SW480 (cell line): ENCODE measurements around the gene NUMB.
"Not testable (repeated sequence)": the region's sequence is repeated elsewhere in the genome, so short reads cannot be mapped to it uniquely, and the experiment has no call there.

Experiments
- DNase-seq: peaks from one replicate; pipeline ENCODE4 v3.0.0-alpha.2; 2016; ENCODE audit warnings: low spot score

NUMB gene

DNA sequence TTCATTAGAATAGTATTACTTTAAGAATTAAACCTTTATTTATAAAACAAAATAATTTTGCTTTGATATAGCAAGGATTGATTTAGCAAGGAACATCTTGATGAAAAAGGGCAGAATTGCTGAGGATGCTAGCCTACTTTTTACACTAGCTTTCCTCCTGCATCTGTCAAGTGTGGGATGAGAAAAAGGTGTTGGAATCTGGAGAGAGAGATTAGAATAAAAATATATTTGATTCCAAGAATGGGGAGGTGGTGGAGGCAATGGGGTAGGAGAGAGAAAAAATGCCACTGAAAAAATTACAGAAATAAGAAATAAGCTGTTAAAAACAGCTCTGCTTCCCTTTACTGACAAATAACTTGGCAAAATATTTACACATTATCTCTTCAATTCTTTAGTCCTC, 98.9 kb downstream of the NUMB start:
- DNase-seq = no peak

DNA sequence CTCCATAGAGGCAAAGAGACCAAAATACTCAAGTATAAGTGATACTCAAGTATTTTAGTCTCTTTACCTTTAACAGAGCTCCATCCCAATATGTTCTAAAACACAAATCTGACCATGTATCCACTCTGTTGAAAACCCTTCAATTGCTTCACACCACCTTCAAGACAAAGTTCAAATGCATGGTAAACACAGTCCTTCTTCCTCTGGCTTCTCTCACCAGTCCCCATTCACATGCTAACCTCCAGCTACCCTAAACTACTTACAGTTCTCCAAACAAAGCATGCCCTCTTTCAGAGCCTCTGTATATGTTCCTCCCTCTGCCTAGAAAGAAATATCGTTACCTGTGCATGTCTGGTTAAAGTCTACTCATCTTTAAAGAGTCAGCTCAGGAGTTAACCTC, 100.2 kb downstream of the NUMB start:
- no peak for DNase-seq

DNA sequence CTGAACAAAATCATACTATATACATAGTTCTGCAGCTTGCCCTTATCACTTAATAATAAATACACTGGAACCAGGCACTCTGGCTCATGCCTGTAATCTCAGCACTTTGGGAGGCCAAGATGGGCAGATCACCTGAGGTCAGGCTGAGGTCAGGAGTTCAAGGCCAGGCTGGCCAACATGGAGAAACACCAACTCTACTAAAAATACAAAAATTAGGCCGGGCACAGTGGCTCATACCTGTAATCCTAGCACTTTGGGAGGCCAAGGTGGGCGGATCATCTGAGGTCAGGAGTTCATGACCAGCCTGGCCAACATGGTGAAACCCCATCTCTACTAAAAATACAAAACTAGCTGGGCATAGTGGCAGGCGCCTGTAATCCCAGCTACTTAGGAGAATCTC, 109.3 kb downstream of the NUMB start:
- DNase-seq = not testable (repeated sequence)

DNA sequence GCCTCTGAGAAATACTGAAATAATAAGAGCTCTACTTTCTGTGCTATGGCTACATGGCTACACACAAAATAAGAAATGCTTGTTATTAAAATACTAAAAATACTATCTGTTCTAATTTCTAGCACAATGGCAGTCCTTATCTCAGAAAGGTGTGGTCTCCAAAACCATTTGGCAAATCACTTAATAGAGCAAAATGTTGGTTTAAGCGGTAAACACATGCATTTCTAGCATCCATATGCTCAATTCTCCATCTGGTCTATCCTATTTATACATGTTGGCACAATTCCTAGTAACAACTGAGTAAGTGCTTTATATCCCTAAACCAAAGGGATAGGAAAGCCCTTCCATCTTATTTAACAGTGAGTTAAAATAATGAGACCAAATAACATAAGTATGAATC, 114.0 kb downstream of the NUMB start:
- no peak for DNase-seq

DNA sequence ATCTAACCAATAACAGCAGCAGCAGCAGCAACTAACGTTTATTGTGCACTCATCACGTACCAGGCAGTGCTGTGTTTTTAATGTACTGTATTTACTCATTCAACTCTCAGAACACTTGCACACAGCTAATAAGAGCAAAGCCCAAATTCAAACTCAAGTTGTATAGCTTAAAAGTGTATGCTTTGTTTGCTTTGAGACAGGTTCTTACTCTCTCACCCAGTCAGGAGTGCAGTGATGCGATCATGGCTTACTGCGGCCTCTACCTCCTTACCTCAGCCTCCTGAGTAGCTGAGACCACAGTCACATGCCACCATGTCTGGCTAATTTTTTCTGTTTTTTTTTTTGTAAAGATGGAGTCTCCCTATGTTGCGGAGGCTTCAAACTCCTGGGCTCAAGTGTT, 115.7 kb downstream of the NUMB start:
- DNase-seq = no peak

DNA sequence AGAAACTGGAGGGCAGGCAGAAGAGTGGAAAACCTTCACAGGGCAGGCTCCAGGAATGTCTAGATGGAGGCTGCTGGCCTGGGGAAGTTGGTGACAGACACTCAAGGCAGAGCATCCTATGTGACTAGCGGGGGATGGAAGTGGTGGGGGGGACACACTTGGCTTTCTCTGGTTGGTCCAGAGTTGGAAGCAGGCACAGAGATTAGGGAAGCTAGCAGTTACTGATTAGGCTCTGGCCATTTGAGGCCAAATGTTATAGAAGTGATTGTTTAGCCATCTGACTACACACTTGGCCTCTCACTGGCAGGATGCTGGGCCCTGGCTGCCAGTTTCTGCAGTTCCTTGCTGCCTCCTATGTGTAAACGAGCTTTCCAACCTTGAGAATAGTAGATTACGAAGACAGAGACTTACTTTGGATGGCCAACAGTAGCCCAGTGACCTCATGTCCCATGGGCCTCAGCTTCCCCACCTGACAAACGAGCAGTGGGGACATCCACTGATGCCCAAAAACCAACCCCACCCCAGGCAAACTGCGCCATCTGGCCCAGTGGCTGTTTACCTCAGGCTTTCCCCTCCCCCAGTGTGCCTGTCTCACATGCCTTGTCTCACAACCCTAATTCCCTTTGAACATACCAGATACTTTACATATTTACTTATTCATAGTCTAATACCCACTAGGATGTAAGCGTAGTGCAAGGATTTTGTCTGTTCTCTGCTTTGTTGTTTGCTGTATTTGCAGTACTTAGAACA, 118.3 kb downstream of the NUMB start:
- DNase-seq = no peak

DNA sequence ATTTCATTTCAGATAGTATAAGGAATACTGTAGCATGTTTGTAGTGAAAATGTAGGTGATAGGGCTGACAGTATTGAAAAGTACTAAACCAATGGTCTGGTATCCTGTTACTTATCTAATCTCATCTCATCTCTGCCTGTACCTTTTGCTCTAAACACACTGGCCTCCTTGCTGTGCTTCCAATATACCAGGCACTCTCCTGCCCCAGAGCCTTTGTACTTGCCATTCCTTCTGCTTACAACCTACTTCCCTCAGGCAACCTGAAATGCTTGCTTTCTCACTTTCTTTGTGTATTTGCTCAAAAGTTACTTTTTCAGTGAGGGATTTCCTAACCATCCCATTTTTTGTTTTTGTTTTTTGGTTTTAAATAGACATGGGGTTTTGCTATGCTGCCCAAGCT, 119.1 kb downstream of the NUMB start:
- no peak for DNase-seq

DNA sequence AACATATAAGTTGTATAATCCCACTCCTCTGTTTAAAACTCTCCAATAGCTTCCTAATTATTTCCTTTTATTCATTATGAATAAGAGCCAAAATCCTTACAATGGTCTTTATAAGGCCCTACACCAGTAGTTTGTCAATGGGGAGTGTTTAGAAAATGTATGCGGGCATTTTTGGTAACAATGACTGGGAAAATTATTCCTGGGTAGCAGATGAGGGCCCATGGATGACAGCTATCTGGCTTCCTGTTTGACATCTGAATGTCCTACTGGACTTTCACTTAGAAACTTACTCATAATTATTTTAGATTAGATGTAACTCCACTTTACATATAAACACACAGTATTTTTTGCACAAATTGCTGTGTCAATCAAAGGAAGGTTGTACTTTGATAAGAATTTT, 119.8 kb downstream of the NUMB start:
- DNase-seq = no peak

DNA sequence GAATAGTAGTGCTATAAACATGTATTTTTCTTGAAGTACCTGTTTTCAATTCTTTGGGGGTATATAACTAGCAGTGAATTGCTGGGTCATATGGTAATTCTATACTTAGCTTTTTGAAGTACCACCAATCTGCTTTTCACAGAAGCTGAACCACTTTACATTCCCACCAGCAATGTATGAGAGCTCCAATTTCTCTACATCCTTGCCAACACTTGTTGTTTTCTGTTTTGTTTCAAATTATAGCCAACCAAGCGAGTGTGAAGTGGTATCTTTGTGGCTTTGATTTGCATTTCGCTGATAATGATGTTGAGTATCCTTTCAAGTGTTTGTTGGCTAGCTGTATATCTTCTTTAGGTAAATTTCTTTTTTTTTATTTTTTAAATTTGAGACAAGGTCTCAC, 125.3 kb downstream of the NUMB start:
- DNase-seq = no peak

DNA sequence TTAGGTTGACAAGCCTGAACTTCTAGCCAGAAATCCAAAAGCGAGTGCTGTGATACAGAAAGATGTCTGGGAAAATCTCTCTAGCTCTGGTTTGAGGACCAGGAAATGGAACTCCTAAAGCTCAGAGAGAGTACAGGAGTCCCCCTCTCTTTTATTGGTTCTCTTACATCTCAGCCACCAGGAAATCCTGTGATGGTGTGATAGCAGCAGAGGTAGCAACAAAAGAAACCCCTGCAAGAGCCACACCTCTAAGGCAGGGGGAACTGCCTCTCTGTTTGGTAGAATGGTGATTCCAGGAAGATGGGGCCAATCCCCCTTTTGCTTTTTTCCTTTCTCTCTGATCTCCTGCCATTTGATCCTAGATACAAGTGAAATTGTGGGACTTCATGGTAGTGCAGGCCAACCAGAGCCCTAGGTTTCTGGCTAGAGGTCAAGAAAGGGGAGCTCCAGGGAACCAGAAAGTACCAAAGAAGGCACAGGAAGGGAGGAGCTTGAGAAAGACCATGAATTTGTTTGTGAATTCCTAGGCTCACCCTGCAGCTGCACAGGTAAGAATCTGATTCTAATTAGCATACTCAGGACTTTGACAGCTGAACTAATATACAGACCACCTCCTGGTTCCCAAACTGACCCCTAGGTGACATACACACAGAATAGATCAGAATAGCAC, 132.6 kb downstream of the NUMB start:
- DNase-seq = no peak

DNA sequence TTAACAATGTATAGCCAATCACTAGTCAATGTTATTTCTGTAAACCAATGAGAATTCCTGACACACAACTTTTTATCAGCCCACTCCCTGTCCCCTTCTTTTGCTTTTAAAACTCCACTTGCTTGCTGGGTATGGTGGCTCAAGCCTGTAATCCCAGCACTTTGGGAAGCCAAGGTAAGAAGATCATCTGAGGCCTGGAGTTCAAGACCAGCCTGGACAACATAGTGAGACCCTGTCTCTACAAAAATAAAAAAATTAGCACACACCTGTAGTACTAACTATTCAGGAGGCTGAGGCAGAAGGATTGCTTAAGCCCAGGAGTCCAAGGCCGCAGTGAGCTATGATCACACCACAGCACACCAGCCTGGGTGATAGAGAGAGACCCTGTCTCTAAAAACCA, 133.3 kb downstream of the NUMB start:
- DNase-seq = no peak

DNA sequence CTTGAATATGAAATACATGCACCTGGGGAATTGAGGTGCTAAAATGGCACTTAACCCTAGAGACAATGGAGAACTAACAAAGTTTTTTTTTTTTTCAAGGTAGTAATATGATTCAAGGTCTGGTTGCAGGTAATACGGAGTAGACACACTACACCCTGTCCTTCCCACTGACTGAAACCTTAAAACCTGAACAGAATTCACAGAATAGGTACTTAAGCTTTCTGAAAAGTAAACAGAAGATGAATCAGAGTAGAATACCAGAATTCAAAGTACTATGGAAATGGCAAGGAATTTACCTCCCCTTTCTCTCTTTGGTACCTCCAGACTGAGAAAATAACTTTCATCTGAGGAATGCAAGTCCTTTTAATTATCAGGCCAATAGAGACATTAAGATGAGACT, 133.8 kb downstream of the NUMB start:
- no peak for DNase-seq

DNA sequence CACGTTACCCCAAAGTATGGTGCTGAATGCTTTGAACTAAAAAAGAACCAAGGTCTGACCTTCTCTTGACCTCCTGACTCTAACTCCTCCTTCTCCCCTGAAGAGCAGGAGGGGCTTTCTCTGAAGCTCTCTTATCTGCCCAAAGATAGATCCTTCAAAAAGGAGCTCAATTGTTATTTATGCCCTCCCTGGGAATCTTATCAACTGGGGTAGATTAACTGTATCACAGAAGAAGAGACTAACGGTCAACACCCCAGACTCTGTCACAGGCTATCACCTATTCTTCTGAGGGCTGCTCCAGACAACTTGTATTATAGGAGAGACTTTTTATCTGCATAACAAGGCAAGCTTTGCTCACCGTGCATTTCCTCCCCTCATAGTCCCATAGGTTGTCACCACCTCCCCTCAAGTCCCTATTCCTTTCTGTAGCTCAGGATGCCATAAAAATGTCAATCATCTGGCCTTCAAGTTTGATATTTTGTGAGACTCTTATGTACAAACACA, 134.4 kb downstream of the NUMB start:
- no peak for DNase-seq

DNA sequence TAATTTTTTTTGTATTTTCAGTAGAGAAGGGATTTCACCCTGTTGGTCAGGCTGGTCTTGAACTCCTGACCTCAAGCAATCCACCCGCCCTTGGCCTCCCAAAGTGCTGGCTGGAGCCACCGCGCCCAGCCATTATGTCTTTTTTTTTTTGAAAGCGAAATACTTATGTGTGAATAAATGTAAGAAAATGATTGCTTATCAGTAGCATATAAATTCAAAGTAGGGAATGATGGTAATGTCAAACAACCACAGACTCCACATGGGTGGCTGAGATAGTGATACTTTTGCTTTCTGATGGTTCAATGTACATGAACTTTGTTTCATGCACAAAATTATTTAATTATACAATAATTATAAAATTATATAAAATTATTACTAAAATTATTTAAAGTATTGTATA, 145.2 kb downstream of the NUMB start:
- DNase-seq = no peak

DNA sequence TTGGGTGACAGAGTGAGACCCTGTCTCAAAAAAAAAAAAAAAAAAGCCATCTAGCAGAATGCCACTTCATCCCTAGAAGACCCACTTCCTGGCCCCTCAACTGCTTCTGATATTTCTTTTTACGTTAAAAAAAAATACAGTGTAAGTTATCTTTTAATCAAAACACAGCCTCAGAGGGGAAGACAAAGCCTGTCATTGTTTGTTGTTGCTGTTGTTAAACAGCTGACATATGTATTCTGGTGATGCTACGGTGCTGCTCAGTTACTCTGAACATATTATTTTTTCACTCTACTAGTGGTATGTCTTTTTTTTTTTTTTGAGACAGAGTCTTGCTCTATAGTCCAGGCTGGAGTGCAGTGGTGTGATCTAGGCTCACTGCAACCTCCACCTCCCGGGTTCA, 145.7 kb downstream of the NUMB start:
- no peak for DNase-seq

DNA sequence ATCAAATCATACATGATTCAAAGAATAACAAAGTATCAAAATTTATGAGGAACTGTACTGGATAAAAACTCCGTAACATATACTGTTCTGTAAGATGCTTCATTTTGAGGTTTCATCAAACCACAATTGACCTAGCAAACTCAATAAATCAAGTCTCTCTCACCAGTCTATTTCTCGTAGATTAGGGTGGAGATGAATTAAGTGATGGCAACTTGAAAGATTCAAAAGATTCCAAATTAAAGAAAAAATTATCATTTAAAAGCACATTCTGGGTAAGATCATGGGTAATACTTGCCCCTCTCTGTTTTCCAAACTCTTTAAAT, 146.7 kb downstream of the NUMB start:
- peak; percentile 67 for DNase-seq

DNA sequence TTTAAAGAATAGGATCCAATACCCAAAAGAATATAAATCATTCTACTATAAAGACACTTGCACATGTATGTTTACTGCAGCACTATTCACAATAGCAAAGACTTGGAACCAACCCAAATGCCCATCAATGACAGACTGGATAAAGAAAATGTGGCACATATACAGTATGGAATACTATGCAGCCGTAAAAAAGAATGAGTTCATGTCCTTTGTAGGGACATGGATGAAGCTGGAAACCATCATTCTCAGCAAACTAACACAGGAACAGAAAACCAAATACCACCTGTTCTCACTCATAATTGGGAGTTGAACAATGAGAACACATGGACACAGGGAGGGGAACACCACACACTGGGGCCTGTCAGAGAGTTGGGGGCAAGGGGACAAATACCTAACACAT, 149.1 kb downstream of the NUMB start:
- not testable (repeated sequence) for DNase-seq

DNA sequence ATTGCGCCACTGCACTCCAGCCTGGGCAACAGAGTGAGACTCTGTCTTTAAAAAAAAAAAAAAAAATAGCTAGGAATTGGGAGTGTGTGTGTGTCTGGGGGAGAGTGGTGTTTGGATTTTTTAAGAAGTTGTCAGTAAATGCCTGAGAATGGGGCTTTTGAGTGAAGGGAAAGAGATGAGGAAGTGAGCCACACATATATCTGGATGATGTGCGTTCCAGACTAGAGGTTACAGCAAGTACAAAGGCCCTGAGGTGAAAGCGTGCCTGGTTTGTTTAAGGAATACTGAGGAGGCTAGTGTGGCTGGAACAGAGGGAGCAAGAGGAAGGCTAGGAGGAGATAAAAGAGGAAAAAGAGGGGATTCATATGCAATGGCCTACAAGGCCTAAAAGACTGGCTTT, 151.1 kb downstream of the NUMB start:
- DNase-seq = no peak

DNA sequence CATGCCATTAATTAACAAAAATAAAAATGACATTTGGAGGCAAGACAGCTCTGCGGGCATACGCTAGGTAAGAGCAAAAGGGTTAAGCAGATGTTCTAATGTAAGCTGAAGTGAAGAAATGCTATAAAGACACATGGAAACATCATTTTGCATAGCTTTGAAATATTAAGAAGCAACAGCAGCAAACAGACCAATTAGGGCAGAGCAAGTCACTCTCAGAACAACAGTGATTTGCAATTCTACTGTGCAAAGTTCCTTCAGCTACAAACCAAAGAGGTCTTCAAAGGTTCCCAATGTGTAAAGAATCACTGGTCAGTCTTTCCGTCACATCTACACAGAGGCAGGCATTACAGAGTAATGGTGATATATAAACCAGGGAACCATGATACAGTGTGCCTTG, 152.8 kb downstream of the NUMB start:
- DNase-seq = no peak

DNA sequence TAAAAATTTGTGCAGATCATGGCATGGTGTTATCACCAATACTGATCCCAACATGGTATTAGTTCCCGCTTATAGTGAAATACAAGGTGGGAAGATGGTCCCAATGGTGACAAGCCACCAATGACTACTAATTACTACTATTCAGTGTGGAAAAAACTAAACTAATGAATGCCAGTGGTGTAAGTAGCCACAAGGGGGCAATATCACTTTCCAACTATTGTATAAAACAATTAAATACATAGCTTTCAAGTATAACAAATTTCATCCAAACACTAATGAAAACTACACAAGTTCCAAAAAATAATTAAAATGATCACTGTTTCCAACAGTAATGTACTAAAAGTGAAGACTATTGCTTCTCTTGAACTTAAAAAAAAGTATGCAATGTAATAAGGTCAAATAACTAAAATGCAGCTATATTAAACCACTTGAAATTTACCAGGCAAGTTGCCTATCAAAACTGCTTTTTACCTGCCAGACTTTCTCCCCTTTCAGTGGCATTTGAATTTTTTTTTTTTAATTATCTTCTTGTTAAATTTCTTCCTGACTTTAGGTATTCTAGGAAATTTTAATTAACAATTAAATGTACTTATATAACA, 163.0 kb downstream of the NUMB start:
- DNase-seq = peak; percentile 62

DNA sequence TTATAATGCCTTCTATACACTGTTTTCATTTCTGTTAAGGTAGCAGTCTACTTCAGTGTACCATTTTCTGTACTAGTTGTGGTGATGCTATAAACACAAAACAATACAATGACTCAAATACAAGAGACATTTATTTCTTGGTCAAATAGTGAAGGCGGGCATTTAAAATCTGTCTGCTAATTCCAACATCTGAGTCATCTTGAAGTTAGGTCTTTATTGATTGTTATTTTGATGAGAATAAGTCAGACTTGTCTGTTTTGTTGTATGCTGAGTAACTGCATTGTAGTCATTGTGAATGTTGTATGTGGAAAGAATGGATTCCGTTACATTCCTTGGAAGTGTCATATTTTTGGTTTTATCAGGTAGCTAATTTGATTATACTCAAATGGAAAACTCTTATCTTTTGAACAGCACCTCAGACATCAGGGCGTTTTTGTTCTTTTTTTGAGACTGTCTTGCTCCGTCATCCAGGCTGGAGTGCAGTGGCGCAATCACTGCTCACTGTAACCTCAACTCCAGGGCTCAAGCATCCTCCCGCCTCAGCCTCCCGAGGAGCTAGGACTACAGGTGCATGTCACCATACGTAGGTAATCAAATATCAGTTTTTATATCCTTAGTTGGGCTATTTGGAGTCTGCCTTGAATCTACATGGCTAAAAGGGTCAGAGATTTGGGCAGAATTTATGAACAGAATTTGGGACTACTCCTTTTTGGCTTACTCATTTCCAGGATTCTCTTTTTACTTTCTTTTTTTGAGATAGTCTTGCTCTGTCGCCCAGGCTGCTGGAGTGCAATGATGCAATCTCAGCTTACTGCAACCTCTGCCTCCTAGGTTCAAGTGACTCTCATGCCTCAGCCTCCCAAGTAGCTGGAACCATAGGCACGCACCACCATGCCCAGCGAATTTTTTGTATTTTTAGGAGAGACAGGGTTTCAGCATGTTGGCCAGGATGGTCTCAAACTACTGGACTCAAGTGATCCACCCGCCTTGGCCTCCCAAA, 164.3 kb downstream of the NUMB start:
- no peak for DNase-seq

DNA sequence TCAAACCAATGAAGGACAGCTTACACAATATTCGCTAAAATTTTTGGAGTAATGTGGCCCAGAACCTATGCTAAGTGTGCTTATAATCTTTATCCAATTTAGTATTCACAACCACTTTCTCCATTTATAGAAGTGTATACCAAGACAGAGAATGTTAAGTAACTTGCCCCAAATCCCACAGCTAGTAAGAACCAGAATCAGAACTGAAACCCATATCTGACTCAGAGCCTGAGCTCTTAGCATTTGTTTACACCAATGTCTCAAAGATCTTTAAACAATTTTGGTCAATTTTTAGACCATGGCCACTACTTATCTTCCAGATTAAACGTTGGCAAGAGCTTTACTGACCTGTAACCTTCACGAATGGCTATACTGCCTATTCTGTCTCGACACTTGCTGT, 168.1 kb downstream of the NUMB start:
- no peak for DNase-seq
